Measurements from ENCODE around the gene STEEP1. TPM values are rescaled to one million over a fixed set of nuclear protein-coding genes. Genes with fewer than 3 reads are reported as not detected.
A peak's percentile ranks its signal among the peaks of the same experiment; 100 is the strongest.

Gene STEEP1
- total and polyA plus RNA-seq, 5 experiments from 2014 or later: 13.3 to 25.7 (median 18.0) TPM

DNA sequence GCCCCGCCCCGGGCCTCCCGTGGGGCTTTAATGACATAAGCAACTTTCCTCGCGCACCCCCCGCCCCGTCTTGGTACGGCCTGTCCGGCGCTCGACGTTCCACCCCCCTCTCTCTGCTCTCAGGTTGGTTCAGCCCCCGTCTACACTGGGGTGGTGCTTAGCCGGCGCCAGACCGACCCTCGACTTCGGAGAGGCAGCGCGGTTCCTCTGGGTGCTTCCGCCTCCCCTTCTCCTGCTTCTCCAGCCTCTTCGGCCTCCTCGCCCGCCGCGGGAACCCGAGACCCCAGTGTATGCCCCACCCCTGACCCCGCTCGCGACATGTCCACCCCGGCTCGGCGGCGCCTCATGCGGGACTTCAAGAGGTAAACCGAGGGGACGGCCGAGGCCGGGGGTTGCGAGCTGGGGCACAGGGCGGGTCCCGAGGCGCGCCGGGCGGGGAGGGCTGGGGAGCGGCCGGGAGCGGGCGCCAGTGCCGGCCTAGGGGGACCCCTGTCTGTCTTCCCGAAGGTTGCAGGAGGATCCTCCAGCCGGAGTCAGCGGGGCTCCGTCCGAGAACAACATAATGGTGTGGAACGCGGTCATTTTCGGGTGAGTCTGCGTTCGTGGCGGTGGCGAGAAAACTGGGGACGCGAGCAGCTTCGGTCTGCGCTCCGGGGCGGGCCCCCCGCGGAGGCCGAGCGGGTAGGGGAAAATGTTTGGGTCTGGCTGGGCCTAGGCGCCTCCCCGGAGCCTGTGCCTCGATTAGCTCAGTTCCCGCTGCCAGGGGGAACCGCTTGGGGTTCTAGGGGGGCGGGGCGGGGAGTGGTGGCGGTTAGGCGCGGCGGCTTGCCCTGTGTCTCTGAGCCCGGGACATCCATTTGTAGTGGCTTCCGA, 9.4 kb upstream of the STEEP1 start, which contains the start of gene UBE2A:
TSS of gene UBE2A (plus strand) at position 170 of the 873 bp plus-strand sequence. CDS start at position 319, 149 bp downstream.
- Mint-ChIP-seq H3K36me3 (peaks cover 0 to 5% (median 4%) of the 10 kb centered on the region in 3 donors), H3K4me1 (peaks cover 4 to 31% (median 16%) of the 10 kb centered on the region in 4 donors), H3K4me3 (peak within 1 kb of the TSS; percentile 80 to 94 (median 88)), H3K9me3 (peaks cover 0 to 4% (median 0%) of the 10 kb centered on the region in 9 donors), H3K27me3 (no peaks in the 10 kb centered on the region), H3K27ac (peak within 1 kb of the TSS; percentile 77 to 97 (median 89))
- POLR2A ChIA-PET: interaction anchor here (0.6 to 3.5 kb wide), 14 partner anchors 9 to 232 kb away, joined by 3 to 29 read pairs (median 4); partner anchors contain the start of genes NKRF, RPL39, SEPTIN6 and SLC25A5
- peak; percentile 89 to 92 for ATAC-seq
- DNase-seq: peak; percentile 79 to 95 (median 86)

DNA sequence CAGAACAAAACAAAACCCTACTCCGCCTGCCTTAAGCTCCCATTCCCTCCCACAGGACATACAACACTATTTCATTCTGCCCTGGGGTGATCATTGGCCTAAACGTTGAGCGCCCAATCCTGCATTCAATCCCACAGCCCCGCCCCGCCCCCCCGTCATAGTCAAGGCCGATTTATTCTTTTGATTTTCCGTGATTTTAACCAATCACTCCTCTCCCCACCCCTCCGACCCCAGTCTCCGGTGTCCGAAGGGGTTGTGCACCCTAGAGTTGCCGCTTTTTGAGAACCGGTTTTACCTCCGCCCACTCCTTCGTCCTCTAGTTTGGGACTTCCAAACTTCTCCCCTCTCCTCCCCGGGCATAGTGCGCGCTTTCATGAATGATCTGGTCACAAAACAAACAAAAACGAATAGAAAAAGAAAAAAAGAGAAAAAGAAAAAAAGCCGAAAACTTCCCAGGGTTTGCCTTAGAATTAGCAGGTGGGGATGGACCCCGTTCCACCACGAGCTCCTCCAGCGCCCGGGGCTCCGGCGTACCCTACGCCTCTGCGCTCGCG, 8.7 kb upstream of the STEEP1 start:
- peaks cover 4 to 25% (median 16%) of the 10 kb centered on the region in 4 donors for H3K4me1 Mint-ChIP-seq
- peak in 2 of 10 donors; percentile 3 to 11 for DNase-seq
- H3K4me3 Mint-ChIP-seq: peak overlapping the region; percentile 80 to 94 (median 88)
- ATAC-seq: peak; percentile 2 to 5
- POLR2A ChIA-PET: interaction anchor here (0.5 to 3.5 kb wide), 9 partner anchors 8 to 217 kb away, joined by 3 to 29 read pairs (median 7); partner anchors contain the start of genes NKRF, RPL39, SEPTIN6 and SLC25A5
- peaks cover 0 to 5% (median 4%) of the 10 kb centered on the region in 3 donors for H3K36me3 Mint-ChIP-seq
- no peaks in the 10 kb centered on the region for H3K27me3 Mint-ChIP-seq
- peaks cover 0 to 4% (median 0%) of the 10 kb centered on the region in 9 donors for H3K9me3 Mint-ChIP-seq
- H3K27ac Mint-ChIP-seq: peak overlapping the region; percentile 77 to 97 (median 88)

DNA sequence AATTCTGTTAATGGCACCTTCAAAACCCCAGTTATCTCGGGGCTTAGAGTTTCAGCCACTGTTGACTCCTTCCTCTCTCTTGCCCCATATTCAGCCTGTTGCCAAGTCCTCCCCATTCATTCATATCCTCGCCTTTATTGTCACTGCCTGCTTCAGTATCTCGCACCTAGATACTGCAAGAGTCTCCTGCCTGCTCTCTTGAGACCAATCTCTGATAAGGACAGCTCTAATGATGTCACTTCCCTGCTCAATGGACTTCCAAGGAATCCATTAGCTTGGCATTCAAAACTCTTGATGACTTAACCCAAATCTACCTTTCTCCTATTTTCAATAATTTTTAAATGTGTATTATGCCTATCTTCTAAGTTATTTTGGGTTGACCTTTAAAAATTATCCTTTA, 8.0 kb upstream of the STEEP1 start:
- peaks cover 0 to 4% (median 0%) of the 10 kb centered on the region in 9 donors for H3K9me3 Mint-ChIP-seq
- H3K4me1 Mint-ChIP-seq: peaks cover 4 to 21% (median 16%) of the 10 kb centered on the region in 4 donors
- H3K4me3 Mint-ChIP-seq: peak overlapping the region; percentile 80 to 94 (median 88)
- ATAC-seq: no peak
- H3K36me3 Mint-ChIP-seq: peaks cover 0 to 5% (median 4%) of the 10 kb centered on the region in 3 donors
- no peak for DNase-seq
- peak overlapping the region in 3 of 10 donors; percentile 0 to 97 (median 83) for H3K27ac Mint-ChIP-seq
- H3K27me3 Mint-ChIP-seq: no peaks in the 10 kb centered on the region
- POLR2A ChIA-PET: interaction anchor here (0.5 to 3.5 kb wide), 7 partner anchors 8 to 173 kb away, joined by 3 to 29 read pairs (median 7); partner anchors contain the start of genes NKRF, SEPTIN6, SLC25A5 and STEEP1

DNA sequence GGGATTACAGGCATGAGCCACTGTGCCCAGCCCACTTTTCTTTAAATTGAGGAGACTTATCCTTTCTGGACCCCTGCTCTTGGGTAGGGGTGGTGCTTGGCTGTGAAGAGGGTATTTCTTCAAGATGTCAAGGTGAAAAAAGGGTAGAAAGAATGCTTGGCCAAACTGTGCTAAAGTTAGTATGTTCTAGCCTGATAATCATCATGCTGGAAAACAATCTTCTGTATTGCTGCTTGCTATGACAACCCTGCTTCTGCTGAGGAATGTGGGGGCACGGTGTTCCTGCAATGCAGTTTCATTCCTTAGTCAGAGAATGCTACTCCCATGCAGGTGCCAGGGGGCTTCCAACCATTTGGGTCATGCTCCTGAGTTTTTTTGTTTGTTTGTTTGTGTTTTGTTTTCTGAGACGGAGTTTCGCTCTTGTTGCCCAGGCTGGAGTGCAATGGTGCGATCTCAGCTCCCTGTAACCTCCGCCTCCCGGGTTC, 5.2 kb upstream of the STEEP1 start:
- peaks cover 0 to 3% (median 0%) of the 10 kb centered on the region in 9 donors for H3K9me3 Mint-ChIP-seq
- H3K4me3 Mint-ChIP-seq: no peak overlapping the region
- no peaks in the 10 kb centered on the region for H3K27me3 Mint-ChIP-seq
- no peak overlapping the region for H3K27ac Mint-ChIP-seq
- POLR2A ChIA-PET: no interaction called here
- ATAC-seq (no peak), DNase-seq (no peak)
- peaks cover 0 to 5% (median 0%) of the 10 kb centered on the region in 3 donors for H3K36me3 Mint-ChIP-seq
- H3K4me1 Mint-ChIP-seq: peaks cover 4 to 15% (median 8%) of the 10 kb centered on the region in 4 donors

DNA sequence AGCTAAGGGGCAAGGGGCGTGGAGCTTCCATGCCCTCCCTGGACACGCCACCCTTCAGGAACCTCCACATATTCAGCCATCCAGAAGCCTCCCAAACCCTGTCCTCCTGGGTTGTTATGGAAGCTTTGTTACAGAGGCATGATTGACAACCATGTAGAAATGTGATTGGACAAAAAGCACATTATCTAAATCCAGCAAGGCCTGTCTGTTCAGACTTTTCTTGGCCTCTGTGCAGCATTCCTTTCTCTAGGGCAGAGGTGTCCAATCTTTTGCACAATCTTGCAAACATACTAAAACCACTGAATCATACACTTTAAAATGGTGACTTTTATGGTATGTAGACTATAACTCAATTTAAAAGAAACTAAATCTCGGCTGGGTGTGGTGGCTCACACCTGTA, 12.7 kb downstream of the STEEP1 start:
- H3K27me3 Mint-ChIP-seq: no peaks in the 10 kb centered on the region
- DNase-seq (no peak), ATAC-seq (no peak)
- POLR2A ChIA-PET: no interaction called here
- H3K36me3 Mint-ChIP-seq: peaks cover 4 to 50% (median 9%) of the 10 kb centered on the region in 3 donors
- H3K4me3 Mint-ChIP-seq: no peak overlapping the region
- no peaks in the 10 kb centered on the region for H3K9me3 Mint-ChIP-seq
- H3K27ac Mint-ChIP-seq: peak overlapping the region in 1 of 10 donors; percentile 15
- peaks cover 5 to 30% (median 15%) of the 10 kb centered on the region in 4 donors for H3K4me1 Mint-ChIP-seq

DNA sequence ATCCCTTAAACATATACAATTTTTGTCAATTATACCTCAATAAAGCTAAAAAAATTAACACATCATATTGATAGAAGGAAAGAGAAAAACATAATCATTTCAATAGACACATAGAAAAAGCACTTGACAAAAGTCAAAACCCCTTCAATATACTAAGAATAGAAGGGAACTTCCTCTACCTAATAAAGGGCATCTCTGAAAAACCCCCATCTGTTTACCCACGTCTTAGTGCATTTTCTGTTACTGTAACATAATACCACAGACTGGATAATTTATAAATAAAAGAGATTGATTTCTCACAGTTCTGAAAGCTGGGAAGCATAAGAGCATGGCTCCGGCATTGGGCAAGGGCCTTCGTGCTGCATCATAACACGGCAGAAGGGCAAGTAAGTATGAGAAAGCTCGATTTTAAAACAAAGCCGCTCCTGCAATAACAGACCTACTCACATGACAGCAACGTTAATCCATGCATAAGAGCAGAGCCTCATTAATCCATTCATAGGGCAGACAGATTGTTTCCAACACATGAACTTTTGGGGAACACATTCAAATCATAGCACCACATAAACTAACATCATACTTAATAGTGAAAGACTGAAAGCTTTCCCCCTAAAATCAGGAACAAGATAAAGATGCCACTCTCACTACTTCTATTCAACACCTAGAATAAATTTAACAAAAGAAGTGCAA, 15.7 kb downstream of the STEEP1 start:
- ATAC-seq: no peak
- Mint-ChIP-seq H3K27me3 (no peaks in the 10 kb centered on the region), H3K4me1 (peaks cover 3 to 21% (median 12%) of the 10 kb centered on the region in 4 donors)

DNA sequence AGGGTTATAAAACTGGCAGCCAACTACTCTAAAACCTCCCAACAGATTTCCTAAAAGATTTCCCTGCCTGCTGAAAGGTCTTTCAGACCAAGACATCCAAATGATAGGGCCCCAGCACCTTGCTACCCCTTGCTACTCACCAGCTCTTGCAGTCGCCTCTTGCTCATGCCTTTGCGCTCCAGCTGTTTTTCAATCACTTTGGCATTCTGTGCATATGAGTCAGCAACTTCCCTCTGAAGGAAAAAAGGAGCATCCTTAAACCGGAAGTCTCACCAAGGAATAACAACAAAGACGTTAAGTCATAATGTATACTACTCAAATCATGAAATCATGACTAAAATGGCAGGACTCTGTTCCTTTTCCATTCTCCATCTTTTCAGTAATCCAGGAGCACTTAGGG, 24.0 kb downstream of the STEEP1 start:
- Mint-ChIP-seq H3K36me3 (peaks cover 0 to 43% (median 2%) of the 10 kb centered on the region in 3 donors), H3K4me3 (no peak overlapping the region), H3K27ac (no peak overlapping the region), H3K9me3 (no peaks in the 10 kb centered on the region), H3K27me3 (no peaks in the 10 kb centered on the region), H3K4me1 (peaks cover 0 to 2% (median 0%) of the 10 kb centered on the region in 4 donors)
- POLR2A ChIA-PET: no interaction called here
- ATAC-seq (no peak), DNase-seq (no peak)

More for the DNA sequence above, 15.7 kb downstream of the STEEP1 start:
- Mint-ChIP-seq H3K36me3 (peaks cover 0 to 41% (median 0%) of the 10 kb centered on the region in 3 donors), H3K27ac (peak overlapping the region in 3 of 10 donors; percentile 28 to 47 (median 44)), H3K9me3 (no peaks in the 10 kb centered on the region), H3K4me3 (peak overlapping the region in 1 of 10 donors; percentile 5)
- POLR2A ChIA-PET: no interaction called here
- no peak for DNase-seq

DNA sequence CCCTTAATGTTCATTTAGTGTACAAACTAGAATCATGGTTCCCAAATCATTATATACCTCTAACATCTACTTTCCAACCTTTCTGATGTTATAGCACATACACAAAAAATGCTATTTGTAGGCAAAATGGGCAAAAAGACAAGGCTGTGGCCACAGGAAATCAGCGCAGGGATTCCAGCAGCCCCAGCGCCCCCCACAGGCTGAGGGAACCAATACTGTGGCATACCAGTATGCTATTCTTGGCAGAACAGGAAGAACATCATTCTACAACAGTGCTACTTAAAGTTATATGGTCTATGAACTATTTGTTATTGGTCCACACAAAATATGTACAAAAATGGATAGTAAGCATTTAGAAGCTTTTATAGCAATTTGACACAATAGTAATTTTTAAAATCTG, 25.3 kb downstream of the STEEP1 start:
- peaks cover 0 to 48% (median 2%) of the 10 kb centered on the region in 3 donors for H3K36me3 Mint-ChIP-seq
- ATAC-seq (no peak), DNase-seq (peak in 2 of 10 donors; percentile 5 to 16)
- H3K9me3 Mint-ChIP-seq: no peaks in the 10 kb centered on the region
- H3K4me3 Mint-ChIP-seq: no peak overlapping the region
- H3K27me3 Mint-ChIP-seq: no peaks in the 10 kb centered on the region
- POLR2A ChIA-PET: no interaction called here
- H3K27ac Mint-ChIP-seq: peak overlapping the region in 2 of 10 donors; percentile 53 to 65
- H3K4me1 Mint-ChIP-seq: peaks cover 0 to 2% (median 0%) of the 10 kb centered on the region in 4 donors

DNA sequence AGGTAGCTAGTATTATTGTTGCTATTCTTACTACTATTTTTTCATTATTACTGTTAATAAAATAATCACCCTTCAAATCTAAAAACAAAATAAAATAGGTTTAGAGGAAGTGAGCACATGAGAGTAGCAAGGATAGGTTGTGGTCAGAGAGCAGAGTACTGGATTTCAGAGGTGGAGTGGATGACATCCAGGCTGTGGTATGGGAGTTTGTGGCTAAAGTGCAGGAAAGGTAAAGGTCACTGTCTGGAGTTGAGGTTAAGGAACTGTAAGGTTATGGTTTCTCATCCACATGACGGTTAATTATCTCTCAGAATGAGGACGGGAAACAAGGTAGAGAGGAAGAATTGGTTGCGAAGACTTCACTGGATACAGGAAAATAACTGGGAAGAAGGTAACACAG, 27.7 kb downstream of the STEEP1 start:
- H3K27ac Mint-ChIP-seq: peak overlapping the region in 3 of 10 donors; percentile 24 to 65 (median 41)
- no peaks in the 10 kb centered on the region for H3K9me3 Mint-ChIP-seq
- H3K36me3 Mint-ChIP-seq: peaks cover 2 to 54% (median 8%) of the 10 kb centered on the region in 3 donors
- POLR2A ChIA-PET: interaction anchor here (0.6 kb wide), 1 partner anchor 324 kb away, joined by 5 read pairs; no protein-coding TSS in a partner anchor
- no peak overlapping the region for H3K4me3 Mint-ChIP-seq
- peaks cover 0 to 4% (median 0%) of the 10 kb centered on the region in 4 donors for H3K4me1 Mint-ChIP-seq
- DNase-seq: no peak
- ATAC-seq: no peak
- H3K27me3 Mint-ChIP-seq: no peaks in the 10 kb centered on the region

DNA sequence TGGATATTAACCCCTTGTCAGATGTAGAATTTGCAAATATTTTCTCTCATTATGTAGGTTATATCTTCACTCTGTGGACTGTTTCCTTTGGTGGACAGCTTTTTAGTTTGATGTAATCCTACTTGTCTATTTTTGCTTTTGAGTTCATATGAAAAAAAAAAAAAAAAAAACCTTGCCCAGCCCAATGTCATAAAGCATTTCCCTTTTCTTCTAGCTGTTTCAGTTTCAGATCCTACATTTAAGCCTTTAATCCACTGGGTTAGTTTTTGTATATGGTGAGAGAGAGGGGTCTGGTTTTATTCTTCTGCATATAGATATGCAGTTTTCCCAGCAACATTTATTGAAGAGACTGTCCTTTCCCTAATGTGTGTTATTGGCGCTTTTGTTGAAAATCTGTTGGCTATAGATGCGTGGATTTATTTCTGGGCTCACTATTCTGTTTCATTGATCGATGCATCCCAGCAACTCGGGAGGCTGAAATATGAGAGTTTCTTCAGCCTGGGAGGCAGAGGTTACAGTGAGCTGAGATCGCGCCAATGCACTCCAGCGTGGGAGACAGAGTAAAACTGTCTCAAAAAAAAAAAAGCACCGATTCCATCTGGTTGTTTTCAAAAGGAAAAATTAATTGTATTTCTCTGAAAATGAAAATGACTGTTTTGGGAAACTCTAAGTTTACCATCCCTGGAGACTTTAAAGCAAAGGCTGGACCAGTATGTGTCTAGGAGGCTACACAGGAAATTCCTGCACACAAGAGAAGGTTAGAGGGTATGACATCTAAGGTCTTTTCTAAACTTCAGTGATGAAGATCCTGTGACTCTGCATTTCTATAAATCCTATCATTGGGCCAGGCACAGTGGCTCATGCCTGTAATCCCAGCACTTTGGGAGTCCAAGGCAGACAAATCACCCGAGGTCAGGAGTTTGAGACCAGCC, 35.6 kb downstream of the STEEP1 start:
- POLR2A ChIA-PET: interaction anchor here (0.6 kb wide), 1 partner anchor 164 kb away, joined by 6 read pairs; no protein-coding TSS in a partner anchor
- no peak for DNase-seq

DNA sequence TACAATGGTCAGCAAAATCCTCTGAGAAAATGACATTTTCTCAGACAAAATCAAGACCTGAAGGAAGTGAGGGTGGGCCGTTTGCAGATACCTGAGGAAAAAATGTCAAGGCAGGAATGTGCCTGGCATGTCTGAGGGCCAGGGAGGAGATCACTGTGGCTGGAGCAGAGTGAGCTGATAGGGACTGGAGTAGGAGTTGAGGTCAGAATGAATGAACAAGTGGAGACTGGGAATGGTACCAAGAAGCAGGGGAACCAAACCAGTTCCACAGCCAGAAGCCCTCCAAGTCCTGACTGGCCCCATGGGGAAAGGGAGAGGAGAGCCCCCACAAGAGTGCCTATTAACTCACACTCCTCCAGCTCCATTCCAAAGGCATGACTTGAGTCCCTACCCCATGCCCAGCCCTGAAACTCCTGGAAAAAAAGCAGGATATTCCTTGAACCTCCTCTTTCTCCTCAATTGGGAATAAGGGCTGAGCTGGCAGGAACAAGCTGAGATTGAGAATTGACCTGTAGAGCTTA, 41.5 kb downstream of the STEEP1 start:
- Mint-ChIP-seq H3K4me3 (no peak overlapping the region), H3K9me3 (peaks cover 0 to 2% (median 0%) of the 10 kb centered on the region in 9 donors), H3K4me1 (no peaks in the 10 kb centered on the region), H3K27ac (no peak overlapping the region), H3K36me3 (peaks cover 0 to 19% (median 0%) of the 10 kb centered on the region in 3 donors), H3K27me3 (no peaks in the 10 kb centered on the region)
- POLR2A ChIA-PET: no interaction called here
- ATAC-seq (no peak), DNase-seq (no peak)

More for the DNA sequence above, 35.6 kb downstream of the STEEP1 start:
- Mint-ChIP-seq H3K4me1 (peaks cover 0 to 14% (median under 1%) of the 10 kb centered on the region in 4 donors), H3K27me3 (no peaks in the 10 kb centered on the region), H3K4me3 (no peak overlapping the region), H3K9me3 (peaks cover 0 to 2% (median 0%) of the 10 kb centered on the region in 9 donors), H3K36me3 (peaks cover 0 to 53% (median 8%) of the 10 kb centered on the region in 3 donors), H3K27ac (no peak overlapping the region)
- no peak for ATAC-seq

Measured in naive thymus-derived CD8-positive, alpha-beta T cell (primary cell).